K562 (cell line): ENCODE results near the gene ROR2. TPM values are rescaled to one million over a fixed set of nuclear protein-coding genes. Genes with fewer than 3 reads are reported as not detected.
A peak's percentile ranks its signal among the peaks of the same experiment; 100 is the strongest.

Experiments
- ATAC-seq: fragments of 200-7000 bp; cut with Tn5 transposase; 3 replicates; pipeline ENCODE4 v1.9.1; 2020; ENCODE audit warnings: moderate library complexity
- BruUV-seq: library from RNA; stranded (reverse); fragments of 400-500 nt; replicated peaks from 2 replicates; lab custom pipeline; 2021; lab: Mats Ljungman, UMichigan
- CTCF ChIA-PET: fragments of 300-600 bp; formaldehyde crosslinking; extraction: SDS; loops from one replicate; lab custom pipeline; 2021; ENCODE audit warnings: low intra/inter-chr PET ratio; lab: Yijun Ruan, JAX
- POLR2A ChIA-PET: fragments of 300-600, 350-650 bp; sonication (Branson Sonifier 250); formaldehyde crosslinking; extraction: SDS; loops from one replicate; lab custom pipeline; 2021; ENCODE audit warnings: antibody characterized with exemption, inconsistent platforms; lab: Yijun Ruan, JAX
- DNase-seq, 4 experiments: peaks; one replicate each; pipeline versions ENCODE4 v3.0.0 to v3.0.0-alpha.2; 2011 to 2018; ENCODE audit warnings: low spot score in 3 of 4, mixed read lengths in 3 of 4; ENCODE audit errors: extremely low read depth in 1 of 4
- FAIRE-seq: peaks from 2 replicates; lab custom pipeline; 2011; peaks lifted over from hg19 to GRCh38; lab: Jason Lieb, UNC
- H2AFZ ChIP-seq: 2 replicates; pipeline ENCODE4 v1.6.0; 2011; ENCODE audit warnings: low read depth, low read length, control low read depth, inconsistent platforms
- H3K27ac ChIP-seq: fragments of 200-600 bp; 3 replicates; pipeline ENCODE4 v1.8.0; 2011; ENCODE audit warnings: low read depth, mild to moderate bottlenecking, control low read depth, inconsistent platforms, low read length, moderate library complexity, mixed read lengths; ENCODE audit errors: extremely low read depth
- H3K27me3 ChIP-seq, 2 experiments: fragments of 300-600 bp in 1 of 2; 2 replicates in 1 of 2; 3 replicates in 1 of 2; pipeline versions ENCODE4 v1.6.0 to v1.8.0; 2011; ENCODE audit warnings: inconsistent platforms in 2 of 2, low read length in 2 of 2, mild to moderate bottlenecking in 1 of 2, mixed read lengths in 1 of 2, moderate library complexity in 1 of 2; ENCODE audit not compliant: control insufficient read depth in 2 of 2, insufficient read depth in 2 of 2
- H3K36me3 ChIP-seq: fragments of 300-600 bp; 3 replicates; pipeline ENCODE4 v1.8.0; 2011; ENCODE audit warnings: mild to moderate bottlenecking, low read length, inconsistent platforms; ENCODE audit not compliant: control insufficient read depth, insufficient read depth
- H3K4me1 ChIP-seq, 2 experiments: fragments of 200-600 bp in 1 of 2; replicated peaks in 1 of 2; 2 replicates in 1 of 2; 3 replicates in 1 of 2; pipeline versions ENCODE4 v1.5.1 to v1.8.0; 2011; ENCODE audit warnings: inconsistent platforms in 2 of 2, low read length in 2 of 2, mild to moderate bottlenecking in 1 of 2, mixed read lengths in 1 of 2, moderate library complexity in 1 of 2; ENCODE audit not compliant: control insufficient read depth in 2 of 2, insufficient read depth in 2 of 2
- H3K4me2 ChIP-seq: 2 replicates; pipeline ENCODE4 v1.6.1; 2011; ENCODE audit warnings: low read length, control low read depth, inconsistent platforms, mixed read lengths; ENCODE audit not compliant: insufficient read depth
- H3K4me3 ChIP-seq: fragments of 200-600 bp; sonication (generic), shearing (Covaris generic); 2 replicates; pipeline ENCODE4 v1.5.1; 2016; ENCODE audit warnings: control low read depth, inconsistent platforms
- H3K79me2 ChIP-seq: fragments of 200-600 bp; 3 replicates; pipeline ENCODE4 v1.8.0; 2011; ENCODE audit warnings: low read length, inconsistent platforms; ENCODE audit not compliant: control insufficient read depth, insufficient read depth
- H3K9ac ChIP-seq, 2 experiments: 2 replicates each; pipeline versions ENCODE4 v1.6.0 to v1.6.1; 2011; ENCODE audit warnings: low read depth in 2 of 2, low read length in 2 of 2, control low read depth in 1 of 2, inconsistent platforms in 1 of 2, mild to moderate bottlenecking in 1 of 2, mixed read lengths in 1 of 2; ENCODE audit not compliant: insufficient read depth in 1 of 2
- H3K9me1 ChIP-seq: one replicate; pipeline ENCODE4 v1.6.0; 2011; ENCODE audit warnings: inconsistent platforms, mild to moderate bottlenecking, low read length, moderate library complexity; ENCODE audit not compliant: control insufficient read depth, insufficient read depth
- H3K9me3 ChIP-seq: replicated peaks from 2 replicates; pipeline ENCODE4 v1.5.1; 2011; ENCODE audit warnings: low read depth, low read length, inconsistent platforms; ENCODE audit not compliant: control insufficient read depth, insufficient read depth
- H4K20me1 ChIP-seq: replicated peaks from 2 replicates; pipeline ENCODE4 v1.6.1; 2011; ENCODE audit warnings: low read length, inconsistent platforms, mixed read lengths; ENCODE audit not compliant: control insufficient read depth, insufficient read depth
- POLR2G ChIP-seq: fragments of 200-400 bp; formaldehyde crosslinking; IDR thresholded peaks from 2 replicates; pipeline ENCODE4 v1.6.1; 2017; ENCODE audit warnings: low read depth, mild to moderate bottlenecking, antibody characterized with exemption, low read length, moderate library complexity
- ZNF445 ChIP-seq: fragments of 250-450 bp; sonication (Bioruptor Pico); IDR thresholded peaks from 2 replicates; pipeline ENCODE4 v1.4.0; 2020; ENCODE audit warnings: low read depth, mild to moderate bottlenecking, moderate library complexity
- WGBS: fragments of 100-300 bp; shearing (Covaris generic); methylation state at CpG from one replicate; pipeline ENCODE4 v1.1.6; 2016; ENCODE audit warnings: low coverage, mixed read lengths; ENCODE audit not compliant: insufficient coverage; ENCODE audit errors: missing lambda C conversion rate; 5-methylcytosine and 5-hydroxymethylcytosine counted together
- in situ Hi-C: fragments of 300-500 bp; cut with MboI; formaldehyde crosslinking; loops from 4 replicates; pipeline ENCODE4 v1.15.0; 2018; ENCODE audit warnings: inconsistent platforms, mixed read lengths
- intact Hi-C: fragments of 100-400 bp; cut with micrococcal nuclease; formaldehyde crosslinking; loops from 2 replicates; pipeline ENCODE4 v1.14.2; 2022
- polyA plus RNA-seq, 8 experiments: library from polyadenylated mRNA; depleted of rRNA in 4 of 8; stranded (reverse) in 5 of 8; unstranded in 3 of 8; fragments of >200 nt; fragmentation: Nextera tagmentation in 2 of 8; fragmentation: Illumina TruSeq in 1 of 8; extraction: Ambion mirVana in 2 of 8; extraction: Trizol in 1 of 8; gene quantifications; 2 replicates each; pipeline versions ENCODE4 v1.2.1 to v1.2.3, GENCODE V29; 2011 to 2014; ENCODE audit warnings: inconsistent platforms in 1 of 8, missing spikeins in 1 of 8
- total RNA-seq, 7 experiments: library from RNA; depleted of rRNA in 6 of 7; stranded (reverse); fragments of >200 nt in 6 of 7; fragmentation: Illumina TruSeq in 2 of 7; extraction: Trizol in 2 of 7; gene quantifications; 2 replicates each; pipeline versions ENCODE4 v1.2.1 to v1.2.3, GENCODE V29; 2011 to 2021; ENCODE audit warnings: low replicate concordance in 1 of 7
- TF ChIP-seq, protein P1 (sequence below): fragments of 250-450 bp; sonication (Bioruptor Pico); IDR thresholded peaks from 2 replicates; pipeline ENCODE4 v1.5.0; 2021

ROR2 gene
- total and polyA plus RNA-seq, 9 of the 15 experiments (the other 6 are each of a cell fraction or from before 2014, with no cell fraction given) = 5.6 to 33.8 (median 15.3) TPM

DNA sequence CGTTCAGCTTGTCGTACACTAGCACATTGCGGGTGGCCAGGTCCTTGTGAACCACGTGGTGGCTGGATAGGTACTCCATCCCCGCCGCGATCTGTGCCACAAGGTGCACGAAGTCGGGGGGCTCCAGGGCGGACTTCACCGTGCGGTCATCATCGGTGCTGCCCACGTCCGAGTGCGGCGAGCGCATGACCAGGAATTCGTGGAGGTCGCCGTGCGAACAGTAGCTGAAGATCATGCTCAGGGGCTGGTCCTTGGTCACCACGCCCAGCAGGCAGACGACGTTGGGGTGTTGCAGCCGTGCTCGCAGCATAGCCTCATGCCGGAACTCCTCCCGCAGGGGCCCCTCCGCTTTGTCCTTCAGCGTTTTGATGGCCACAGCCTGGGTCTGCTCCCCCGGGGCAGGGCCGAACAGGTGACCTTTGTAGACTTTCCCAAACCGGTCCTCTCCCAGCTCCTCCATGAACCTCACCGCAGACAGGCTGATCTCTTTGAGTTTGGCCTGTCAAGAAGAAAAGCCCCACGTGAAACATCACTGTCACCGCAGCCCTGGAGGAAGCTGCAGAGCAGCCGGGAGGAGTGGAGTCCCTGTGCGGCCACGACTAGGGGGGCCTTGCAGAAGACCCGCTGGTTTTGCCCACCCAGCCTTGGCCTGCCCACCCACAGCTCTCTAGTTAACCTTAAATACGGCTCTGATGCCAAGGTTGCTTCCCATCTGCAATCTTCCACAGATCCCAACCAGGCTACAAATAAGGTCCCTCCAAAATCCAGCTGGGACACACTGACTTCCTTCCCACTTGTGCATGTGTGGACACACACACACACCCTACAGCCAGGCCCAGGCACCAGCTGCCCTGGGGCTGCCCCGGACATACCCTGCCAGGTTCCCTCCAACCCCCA is 225.2 kb downstream of the ROR2 start:
- H3K27ac ChIP-seq = no peak overlapping the region
- no TSS peak for BruUV-seq
- intact Hi-C loops = no loop called here
- peak; percentile 9; the same call in 1 of the 2 replicates for TF ChIP-seq POLR2G
- TF ChIP-seq, protein P1, sequence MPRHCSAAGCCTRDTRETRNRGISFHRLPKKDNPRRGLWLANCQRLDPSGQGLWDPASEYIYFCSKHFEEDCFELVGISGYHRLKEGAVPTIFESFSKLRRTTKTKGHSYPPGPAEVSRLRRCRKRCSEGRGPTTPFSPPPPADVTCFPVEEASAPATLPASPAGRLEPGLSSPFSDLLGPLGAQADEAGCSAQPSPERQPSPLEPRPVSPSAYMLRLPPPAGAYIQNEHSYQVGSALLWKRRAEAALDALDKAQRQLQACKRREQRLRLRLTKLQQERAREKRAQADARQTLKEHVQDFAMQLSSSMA (CRISPR knock-in tag) = no peak
- TF ChIP-seq ZNF445 (CRISPR knock-in tag) = no peak
- TF ChIP-seq, all 486 proteins: peak for 1
- no peaks in the 10 kb centered on the region for H3K9me3 ChIP-seq
- no peaks in the 10 kb centered on the region for H3K27me3 ChIP-seq
- H3K9ac ChIP-seq = no peak overlapping the region
- in situ Hi-C loops = loop anchor here (10.0 kb wide), 1 partner anchor 810 kb away; no protein-coding TSS in a partner anchor
- POLR2A ChIA-PET = interaction anchor here (0.7 kb wide), 1 partner anchor 10 kb away, joined by 4 read pairs; no protein-coding TSS in a partner anchor
- H3K4me1 ChIP-seq = peaks cover 11 to 14% of the 10 kb centered on the region in 2 experiments
- FAIRE-seq = no peak
- DNase-seq = no peak
- peaks cover 62% of the 10 kb centered on the region; the same call in 2 of the 3 replicates for H3K36me3 ChIP-seq
- H3K9me1 ChIP-seq = no peaks in the 10 kb centered on the region
- no peaks in the 10 kb centered on the region for H4K20me1 ChIP-seq
- no peak overlapping the region for H2AFZ ChIP-seq
- no peak for ATAC-seq
- H3K79me2 ChIP-seq = no peaks in the 10 kb centered on the region
- CTCF ChIA-PET = no interaction called here
- no peak overlapping the region for H3K4me2 ChIP-seq
- no peak overlapping the region for H3K4me3 ChIP-seq
- WGBS = 94% methylated on average over 34 of the region's 43 CpGs
